Esophagus squamous epithelium (tissue), 5 donors: ENCODE measurements around the gene NOTUM. TPM values are rescaled to one million over a fixed set of nuclear protein-coding genes. Genes with fewer than 3 reads are reported as not detected.

Experiments used
- DNase-seq: peaks from one replicate; lab custom pipeline; 2025; lab: John Stamatoyannopoulos, UW
- H3K27ac ChIP-seq, 4 donors: fragments of 200-600 bp; sonication (generic); one replicate each; pipeline ENCODE4 v1.5.1; 2016 to 2019; ENCODE audit warnings: mild to moderate bottlenecking in 1 of 4
- H3K27me3 ChIP-seq, 4 donors: fragments of 200-600 bp; sonication (generic); 1 replicate in 3 of 4; 2 replicates in 1 of 4; pipeline versions ENCODE4 v1.5.1 to v1.6.0; 2017 to 2021; ENCODE audit warnings: antibody characterized with exemption in 1 of 4
- H3K36me3 ChIP-seq, 3 donors: fragments of 200-600 bp; sonication (generic); one replicate each; pipeline ENCODE4 v1.5.1; 2016 to 2019
- H3K4me1 ChIP-seq, 3 donors: fragments of 200-600 bp; sonication (generic); one replicate each; pipeline ENCODE4 v1.5.1; 2017 to 2019
- H3K4me3 ChIP-seq, 4 donors: fragments of 200-600 bp; sonication (generic); 1 replicate in 3 of 4; 2 replicates in 1 of 4; pipeline ENCODE4 v1.5.1; 2016 to 2019; ENCODE audit warnings: mild to moderate bottlenecking in 2 of 4, moderate library complexity in 1 of 4
- H3K9me3 ChIP-seq, 3 donors: fragments of 200-600 bp; sonication (generic); one replicate each; pipeline ENCODE4 v1.5.1; 2016 to 2019
- CTCF ChIP-seq, 6 experiments: fragments of 450-650 bp in 4 of 6; fragments of 200-600 bp in 2 of 6; sonication (generic) in 2 of 6; IDR thresholded peaks; one replicate each; pipeline ENCODE4 v1.5.1; 2016 to 2019; ENCODE audit warnings: antibody characterized with exemption in 6 of 6, mild to moderate bottlenecking in 4 of 6, moderate library complexity in 4 of 6
- POLR2A ChIP-seq, 4 donors: fragments of 450-650 bp; IDR thresholded peaks; one replicate each; pipeline ENCODE4 v1.6.1; 2017; ENCODE audit warnings: antibody characterized with exemption in 4 of 4, mild to moderate bottlenecking in 4 of 4, moderate library complexity in 3 of 4
- WGBS, 2 donors: methylation state at CpG; one replicate each; pipeline ENCODE4 v1.1.5; 2018; 5-methylcytosine and 5-hydroxymethylcytosine counted together
- intact Hi-C: fragments of 100-400 bp; cut with DNase I; formaldehyde crosslinking; loops from one replicate; pipeline ENCODE4 v1.15.0; 2022
- total RNA-seq, 4 donors: library from RNA; depleted of rRNA; stranded (reverse); fragments of >200 nt; gene quantifications; one replicate each; pipeline ENCODE4 v1.1.0, GENCODE V29; 2016
- donor health status: DM: yes; HTN: yes; CAD: no.

The NOTUM gene
- total RNA-seq, 4 donors from 2014 or later = 0.11 to 0.94 (median 0.19) TPM; not detected in 1

- H3K9me3 ChIP-seq = no peaks in the 10 kb centered on the region
- no peaks in the 10 kb centered on the region for H3K27me3 ChIP-seq
- TF ChIP-seq POLR2A (IDR thresholded peaks at IDR 0.05) = no peak
- no peak for TF ChIP-seq CTCF (IDR thresholded peaks at IDR 0.05)
- peak overlapping the region; percentile 70 to 97 (median 74) for H3K4me3 ChIP-seq
- peaks cover 15 to 58% (median 21%) of the 10 kb centered on the region in 3 donors for H3K4me1 ChIP-seq
- peaks cover 31 to 80% (median 44%) of the 10 kb centered on the region in 3 donors for H3K36me3 ChIP-seq
- 0% methylated on average over 3 of the region's 55 CpGs; no CpG with 5 or more reads in 1 of the 2 donors for WGBS, 2 donors
- no peak for DNase-seq
- intact Hi-C loops = no loop called here
- H3K27ac ChIP-seq = peak overlapping the region; percentile 72 to 90 (median 87)
Measured at GRCh38 chr17:81910840-81911276, 50.1 kb downstream of the NOTUM start.

GRCh38 chr17:81909966-81910839 is 50.8 kb downstream of the NOTUM start:
- H3K36me3 ChIP-seq = peaks cover 27 to 80% (median 39%) of the 10 kb centered on the region in 3 donors
- TF ChIP-seq CTCF (IDR thresholded peaks at IDR 0.05) (no peak), POLR2A (IDR thresholded peaks at IDR 0.05) (no peak)

DNA sequence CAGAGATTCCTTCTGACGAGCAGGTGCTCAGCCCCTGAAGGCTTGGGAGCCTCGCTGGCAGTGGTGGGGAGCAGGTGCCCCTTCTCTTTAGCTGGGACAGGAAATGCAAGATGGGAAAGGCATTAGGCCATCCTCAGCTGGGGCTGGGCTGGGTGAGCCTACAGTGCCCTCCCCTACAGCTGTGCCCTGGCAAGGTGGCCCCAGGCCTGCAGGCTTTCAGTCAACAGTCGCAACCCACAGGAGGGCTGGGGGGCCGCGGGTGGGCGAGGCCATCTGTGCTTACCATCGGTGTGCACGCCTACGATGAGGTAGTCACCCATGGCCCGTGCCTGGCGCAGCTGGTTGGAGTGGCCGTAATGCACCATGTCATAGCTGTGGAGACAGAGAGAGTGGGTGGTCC is 51.8 kb downstream of the NOTUM start:
- no peak for DNase-seq
- peaks cover 18 to 80% (median 30%) of the 10 kb centered on the region in 3 donors for H3K36me3 ChIP-seq
- intact Hi-C loops = no loop called here
- no peaks in the 10 kb centered on the region for H3K27me3 ChIP-seq
- H3K4me1 ChIP-seq = peaks cover 15 to 50% (median 19%) of the 10 kb centered on the region in 3 donors
- H3K27ac ChIP-seq = no peak overlapping the region
- no peak for TF ChIP-seq CTCF (IDR thresholded peaks at IDR 0.05)
- no peak for TF ChIP-seq POLR2A (IDR thresholded peaks at IDR 0.05)
- no peak overlapping the region for H3K4me3 ChIP-seq
- H3K9me3 ChIP-seq = no peaks in the 10 kb centered on the region
- 93% methylated on average over 2 of the region's 12 CpGs; no CpG with 5 or more reads in 1 of the 2 donors for WGBS, 2 donors

More at GRCh38 chr17:81909966-81910839, 50.8 kb downstream of the NOTUM start:
- H3K4me3 ChIP-seq = peak overlapping the region; percentile 70 to 97 (median 74)
- H3K4me1 ChIP-seq = peaks cover 15 to 52% (median 19%) of the 10 kb centered on the region in 3 donors
- peak overlapping the region; percentile 72 to 90 (median 87) for H3K27ac ChIP-seq
- H3K9me3 ChIP-seq = no peaks in the 10 kb centered on the region
- WGBS, 2 donors = 44 to 53% methylated on average over 6 to 13 of the region's 23 CpGs
- intact Hi-C loops = no loop called here
- no peaks in the 10 kb centered on the region for H3K27me3 ChIP-seq
- DNase-seq = no peak

GRCh38 chr17:81908793-81909192 is 52.2 kb downstream of the NOTUM start:
- WGBS, 2 donors = 95 to 98% methylated on average over 4 to 7 of the region's 11 CpGs
- Histone ChIP-seq H3K27ac (no peak overlapping the region), H3K36me3 (peaks cover 13 to 80% (median 26%) of the 10 kb centered on the region in 3 donors)

More at GRCh38 chr17:81908793-81909192, 52.2 kb downstream of the NOTUM start:
- intact Hi-C loops = no loop called here
- Histone ChIP-seq H3K9me3 (no peaks in the 10 kb centered on the region), H3K4me1 (peaks cover 15 to 46% (median 19%) of the 10 kb centered on the region in 3 donors), H3K4me3 (no peak overlapping the region), H3K27me3 (no peaks in the 10 kb centered on the region)
- no peak for DNase-seq
- TF ChIP-seq POLR2A (IDR thresholded peaks at IDR 0.05) (no peak), CTCF (IDR thresholded peaks at IDR 0.05) (no peak)
